Progenitor cell of endocrine pancreas (in vitro differentiated cells): ENCODE measurements around the gene HDAC8. TPM values are rescaled to one million over a fixed set of nuclear protein-coding genes. Genes with fewer than 3 reads are reported as not detected.

ENCODE experiments used
- DNase-seq: peaks from one replicate; pipeline ENCODE4 v3.0.0; 2021; ENCODE audit warnings: low spot score; ENCODE audit not compliant: unreplicated experiment
- H3K27ac Mint-ChIP-seq: 2 replicates; pipeline ENCODE4 v1.8.0; 2021; ENCODE audit warnings: mild to moderate bottlenecking, moderate library complexity, mixed read lengths
- H3K27me3 Mint-ChIP-seq: 2 replicates; pipeline ENCODE4 v1.8.0; 2021; ENCODE audit warnings: mixed read lengths
- H3K36me3 Mint-ChIP-seq: 2 replicates; pipeline ENCODE4 v1.8.0; 2022; ENCODE audit warnings: mixed read lengths; ENCODE audit not compliant: insufficient read depth
- H3K4me1 Mint-ChIP-seq: 2 replicates; pipeline ENCODE4 v1.8.0; 2021; ENCODE audit warnings: low read depth, mixed read lengths
- H3K4me3 Mint-ChIP-seq: 2 replicates; pipeline ENCODE4 v1.8.0; 2021; ENCODE audit warnings: low read depth, mild to moderate bottlenecking, moderate library complexity, mixed read lengths
- H3K9me3 Mint-ChIP-seq: 2 replicates; pipeline ENCODE4 v1.8.0; 2021; ENCODE audit warnings: low read depth, mixed read lengths
- CTCF ChIP-seq: fragments of 200-600 bp; sonication (generic); IDR thresholded peaks from one replicate; pipeline ENCODE4 v1.5.0; 2021; ENCODE audit warnings: antibody characterized with exemption, mild to moderate bottlenecking; ENCODE audit not compliant: unreplicated experiment
- total RNA-seq: library from RNA; stranded (reverse); gene quantifications from 2 replicates; pipeline ENCODE4 v1.2.1, GENCODE V29; 2021

Gene HDAC8
- total RNA-seq, 1 donor from 2014 or later, result 38.4 TPM

GRCh38 chrX:72395237-72395636, 177.4 kb downstream of the HDAC8 start:
- peaks cover 3% of the 10 kb centered on the region for H3K36me3 Mint-ChIP-seq
- no peak for TF ChIP-seq CTCF
- no peak overlapping the region for H3K4me3 Mint-ChIP-seq
- no peaks in the 10 kb centered on the region for H3K27me3 Mint-ChIP-seq
- no peak for DNase-seq
- H3K4me1 Mint-ChIP-seq, result peaks cover 11% of the 10 kb centered on the region
- H3K9me3 Mint-ChIP-seq, result peaks cover 21% of the 10 kb centered on the region
- no peak overlapping the region for H3K27ac Mint-ChIP-seq

GRCh38 chrX:72394518-72395170, 178.0 kb downstream of the HDAC8 start:
- DNase-seq, result no peak
- TF ChIP-seq CTCF, result no peak
- Mint-ChIP-seq H3K36me3 (no peaks in the 10 kb centered on the region), H3K4me3 (no peak overlapping the region), H3K27ac (no peak overlapping the region), H3K9me3 (peaks cover 17% of the 10 kb centered on the region), H3K4me1 (peaks cover 11% of the 10 kb centered on the region), H3K27me3 (no peaks in the 10 kb centered on the region)

- no peak for DNase-seq
- Mint-ChIP-seq H3K27ac (no peak overlapping the region), H3K9me3 (peaks cover 12% of the 10 kb centered on the region), H3K27me3 (no peaks in the 10 kb centered on the region), H3K4me1 (peaks cover 11% of the 10 kb centered on the region), H3K4me3 (no peak overlapping the region), H3K36me3 (no peaks in the 10 kb centered on the region)
- no peak for TF ChIP-seq CTCF
Measured at GRCh38 chrX:72393836-72394517, 178.7 kb downstream of the HDAC8 start.

GRCh38 chrX:72392816-72393800, 179.5 kb downstream of the HDAC8 start:
- no peak for TF ChIP-seq CTCF
- Mint-ChIP-seq H3K36me3 (no peaks in the 10 kb centered on the region), H3K9me3 (peaks cover 14% of the 10 kb centered on the region), H3K27me3 (no peaks in the 10 kb centered on the region), H3K4me3 (no peak overlapping the region), H3K27ac (peak overlapping the region; percentile 74), H3K4me1 (peaks cover 11% of the 10 kb centered on the region)
- DNase-seq, result no peak

- DNase-seq, result no peak
- no peak overlapping the region for H3K27ac Mint-ChIP-seq
- peaks cover 2% of the 10 kb centered on the region for H3K36me3 Mint-ChIP-seq
- H3K4me1 Mint-ChIP-seq, result peaks cover 11% of the 10 kb centered on the region
- no peak overlapping the region for H3K4me3 Mint-ChIP-seq
- peaks cover 17% of the 10 kb centered on the region for H3K9me3 Mint-ChIP-seq
- no peaks in the 10 kb centered on the region for H3K27me3 Mint-ChIP-seq
- no peak for TF ChIP-seq CTCF
Measured at GRCh38 chrX:72392042-72392441, 180.6 kb downstream of the HDAC8 start.
